Urinary bladder (tissue), 4 donors: ENCODE data around the gene PLS3. TPM values are rescaled to one million over a fixed set of nuclear protein-coding genes. Genes with fewer than 3 reads are reported as not detected.

ENCODE experiments used
- DNase-seq: peaks from one replicate; pipeline ENCODE4 v3.0.0-alpha.2; 2015; ENCODE audit errors: extremely low spot score
- H3K27ac ChIP-seq: one replicate; pipeline ENCODE4 v1.5.1; 2013; ENCODE audit warnings: low read depth, mild to moderate bottlenecking, moderate library complexity
- H3K36me3 ChIP-seq: one replicate; pipeline ENCODE4 v1.6.1; 2013; ENCODE audit warnings: mild to moderate bottlenecking, moderate library complexity; ENCODE audit not compliant: insufficient read depth
- H3K4me1 ChIP-seq: one replicate; pipeline ENCODE4 v1.6.1; 2013; ENCODE audit warnings: mild to moderate bottlenecking, moderate library complexity; ENCODE audit not compliant: insufficient read depth
- H3K4me3 ChIP-seq: one replicate; pipeline ENCODE4 v1.5.1; 2013; ENCODE audit warnings: low read depth, low read length
- WGBS: extraction: QIAGEN DNeasy Blood & Tissue Kit; methylation state at CpG from one replicate; pipeline ENCODE4 v1.1.7; 2013; 5-methylcytosine and 5-hydroxymethylcytosine counted together
- polyA plus RNA-seq: library from polyadenylated mRNA; stranded (reverse); fragments of 200-250 nt; gene quantifications from one replicate; pipeline ENCODE4 v1.2.3, GENCODE V29; 2013
- small RNA-seq: library from RNA; depleted of rRNA; stranded (forward); fragments of <200 nt; gene quantifications from one replicate; pipeline ENCODE3, GENCODE V24; 2014
- total RNA-seq: library from RNA; depleted of rRNA; stranded (reverse); fragments of >200 nt; gene quantifications from one replicate; pipeline ENCODE4 v1.2.3, GENCODE V29; 2014
- donor health status: healthy with polysubstance abuse.
- donor health status: healthy.

PLS3 gene
- total and polyA plus RNA-seq, 2 donors: 74.4 to 245 TPM

DNA sequence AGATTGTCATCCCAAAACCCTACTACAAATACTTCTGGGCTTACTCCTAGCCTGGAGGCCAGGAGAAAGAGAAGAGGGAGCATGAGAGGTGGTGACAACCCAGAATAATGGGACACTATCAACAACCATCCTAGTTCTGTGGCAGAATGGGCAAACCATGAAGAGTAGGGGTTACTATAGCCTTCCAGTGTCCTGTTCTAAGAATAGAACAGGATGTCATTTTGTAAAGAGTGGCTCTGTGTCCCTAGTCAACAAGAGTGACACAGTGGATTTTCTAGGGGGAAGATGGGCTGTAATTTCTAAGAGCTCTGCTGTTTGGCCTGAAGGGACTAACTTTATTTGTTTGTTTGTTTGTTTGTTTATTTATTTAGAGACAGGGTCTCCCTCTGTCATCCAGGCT, 136.0 kb downstream of the PLS3 start:
- DNase-seq: no peak
- no peak overlapping the region for H3K4me3 ChIP-seq
- H3K36me3 ChIP-seq: no peaks in the 10 kb centered on the region
- no peak overlapping the region for H3K27ac ChIP-seq
- H3K4me1 ChIP-seq: no peaks in the 10 kb centered on the region

DNA sequence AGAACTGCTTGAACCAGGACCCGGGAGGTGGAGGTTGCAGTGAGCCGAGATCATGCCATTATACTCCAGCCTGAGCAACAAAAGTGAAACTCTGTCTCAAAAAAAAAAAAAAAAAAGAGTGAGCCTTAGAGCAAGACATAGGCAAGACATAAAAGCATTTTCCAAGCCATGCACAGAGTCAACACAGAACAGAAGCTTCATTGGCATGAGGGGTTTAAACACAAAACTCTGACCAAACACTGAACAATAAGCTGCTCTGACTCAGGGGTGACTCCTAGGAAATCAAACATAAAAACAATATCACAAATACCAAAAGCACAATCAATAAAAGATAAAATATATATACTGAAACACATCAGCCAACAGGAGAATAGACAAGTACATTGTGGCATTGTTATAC, 136.8 kb downstream of the PLS3 start:
- H3K4me3 ChIP-seq: no peak overlapping the region
- no peak overlapping the region for H3K27ac ChIP-seq
- WGBS: 88% methylated on average over 2 of the region's 2 CpGs
- H3K4me1 ChIP-seq: no peaks in the 10 kb centered on the region
- no peaks in the 10 kb centered on the region for H3K36me3 ChIP-seq
- DNase-seq: no peak

Small RNA genes lying within 50 kb of the gene (small RNA-seq; reads per million reads assigned to genes)
- gene RF00264: not detected
